CD14-positive monocyte (primary cell): Measurements from ENCODE around the gene UST. TPM values are rescaled to one million over a fixed set of nuclear protein-coding genes. Genes with fewer than 3 reads are reported as not detected.

ENCODE experiments used
- DNase-seq, 3 donors: peaks; one replicate each; pipeline ENCODE4 v3.0.0-alpha.2; 2011 to 2022
- H2AFZ ChIP-seq: 2 replicates; pipeline ENCODE4 v1.6.0; 2012; ENCODE audit warnings: mild to moderate bottlenecking, low read depth, low read length, inconsistent platforms; ENCODE audit not compliant: insufficient read depth, poor library complexity, severe bottlenecking
- H3K27ac ChIP-seq, 2 donors: 1 replicate in 1 of 2; 2 replicates in 1 of 2; pipeline ENCODE4 v1.5.1; 2012 to 2013; ENCODE audit warnings: low read length in 2 of 2, control low read depth in 1 of 2, inconsistent platforms in 1 of 2, low read depth in 1 of 2, mild to moderate bottlenecking in 1 of 2
- H3K27me3 ChIP-seq, 2 donors: one replicate each; pipeline versions ENCODE4 v1.6.0 to v1.6.1; 2011 to 2013; ENCODE audit warnings: low read length in 2 of 2; ENCODE audit not compliant: control insufficient read depth in 2 of 2, insufficient read depth in 2 of 2
- H3K36me3 ChIP-seq, 2 donors: replicated peaks in 1 of 2; 1 replicate in 1 of 2; 2 replicates in 1 of 2; pipeline versions ENCODE4 v1.5.1 to v1.6.1; 2012 to 2013; ENCODE audit warnings: low read length in 2 of 2, control low read depth in 1 of 2, inconsistent platforms in 1 of 2, mild to moderate bottlenecking in 1 of 2; ENCODE audit not compliant: insufficient read depth in 2 of 2, control insufficient read depth in 1 of 2
- H3K4me1 ChIP-seq, 2 donors: 1 replicate in 1 of 2; 2 replicates in 1 of 2; pipeline versions ENCODE4 v1.5.1 to v1.6.1; 2012 to 2013; ENCODE audit warnings: low read length in 2 of 2, control low read depth in 1 of 2, inconsistent platforms in 1 of 2, mild to moderate bottlenecking in 1 of 2, moderate library complexity in 1 of 2; ENCODE audit not compliant: insufficient read depth in 2 of 2, control insufficient read depth in 1 of 2
- H3K4me2 ChIP-seq: replicated peaks from 2 replicates; pipeline ENCODE3; 2012; ENCODE audit warnings: low read length, moderate library complexity, mild to moderate bottlenecking; ENCODE audit not compliant: poor library complexity, severe bottlenecking; ENCODE audit errors: extremely low read depth
- H3K4me3 ChIP-seq, 3 experiments: fragments of 200-600 bp in 1 of 3; sonication (generic) in 1 of 3; replicated peaks in 1 of 3; 1 replicate in 2 of 3; 2 replicates in 1 of 3; pipeline ENCODE4 v1.5.1; 2011 to 2013; ENCODE audit warnings: low read length in 3 of 3, mild to moderate bottlenecking in 3 of 3, control low read depth in 2 of 3, low read depth in 2 of 3, inconsistent platforms in 1 of 3, moderate library complexity in 1 of 3
- H3K79me2 ChIP-seq: 2 replicates; pipeline ENCODE4 v1.6.0; 2012; ENCODE audit warnings: mild to moderate bottlenecking, control low read depth, inconsistent platforms, low read length, moderate library complexity; ENCODE audit not compliant: insufficient read depth
- H3K9ac ChIP-seq: 2 replicates; pipeline ENCODE4 v1.6.0; 2017; ENCODE audit warnings: low read length, mild to moderate bottlenecking; ENCODE audit not compliant: insufficient read depth, poor library complexity, severe bottlenecking
- H3K9me3 ChIP-seq, 2 donors: replicated peaks in 1 of 2; 1 replicate in 1 of 2; 2 replicates in 1 of 2; pipeline versions ENCODE4 v1.5.1 to v1.6.1; 2012 to 2013; ENCODE audit warnings: low read length in 2 of 2, control low read depth in 1 of 2; ENCODE audit not compliant: control insufficient read depth in 1 of 2, insufficient read depth in 1 of 2
- H4K20me1 ChIP-seq: 2 replicates; pipeline ENCODE4 v1.6.0; 2012; ENCODE audit warnings: mild to moderate bottlenecking, low read length, control low read depth, moderate library complexity; ENCODE audit not compliant: insufficient read depth
- H3K27ac Mint-ChIP-seq, 7 donors: one replicate each; pipeline ENCODE4 v1.8.0; 2020; ENCODE audit warnings: mild to moderate bottlenecking in 7 of 7, mixed read lengths in 7 of 7, moderate library complexity in 6 of 7, inconsistent platforms in 2 of 7
- H3K27me3 Mint-ChIP-seq, 3 donors: one replicate each; pipeline ENCODE4 v1.8.0; 2021 to 2022; ENCODE audit warnings: low read depth in 3 of 3, mild to moderate bottlenecking in 3 of 3, mixed read lengths in 3 of 3, moderate library complexity in 3 of 3, inconsistent platforms in 1 of 3
- H3K36me3 Mint-ChIP-seq, 2 donors: one replicate each; pipeline ENCODE4 v1.8.0; 2020; ENCODE audit warnings: mixed read lengths in 2 of 2, inconsistent platforms in 1 of 2, mild to moderate bottlenecking in 1 of 2
- H3K4me1 Mint-ChIP-seq: one replicate; pipeline ENCODE4 v1.8.0; 2020; ENCODE audit warnings: mild to moderate bottlenecking, mixed read lengths
- H3K4me3 Mint-ChIP-seq, 2 donors: one replicate each; pipeline ENCODE4 v1.8.0; 2020; ENCODE audit warnings: mild to moderate bottlenecking in 2 of 2, mixed read lengths in 2 of 2, moderate library complexity in 1 of 2
- H3K9me3 Mint-ChIP-seq, 7 donors: one replicate each; pipeline ENCODE4 v1.8.0; 2020 to 2022; ENCODE audit warnings: mixed read lengths in 7 of 7, mild to moderate bottlenecking in 6 of 7, moderate library complexity in 6 of 7, inconsistent platforms in 2 of 7
- WGBS: methylation state at CpG from one replicate; pipeline ENCODE4 v1.1.5; 2013; ENCODE audit warnings: missing lambda C conversion rate; ENCODE audit not compliant: insufficient coverage; 5-methylcytosine and 5-hydroxymethylcytosine counted together
- intact Hi-C, 2 donors: fragments of 100-400 bp; cut with micrococcal nuclease; formaldehyde crosslinking; loops; one replicate each; pipeline versions ENCODE4 v1.15.0 to v1.15.1; 2023
- polyA plus RNA-seq, 3 donors: library from polyadenylated mRNA; depleted of rRNA in 1 of 3; unstranded in 2 of 3; stranded (reverse) in 1 of 3; fragments of 300-500 nt in 2 of 3; fragments of >200 nt in 1 of 3; fragmentation: Illumina TruSeq in 2 of 3; gene quantifications; 1 replicate in 2 of 3; 2 replicates in 1 of 3; pipeline ENCODE4 v1.2.3, GENCODE V29; 2012 to 2021
- TF ChIP-seq, protein P1 (sequence below): fragments of 200-600 bp; IDR thresholded peaks from one replicate; pipeline ENCODE4 v1.8.0; 2022; ENCODE audit warnings: antibody characterized with exemption, mild to moderate bottlenecking

UST gene
- polyA plus RNA-seq, 3 donors, result 0.33 to 0.53 (median 0.48) TPM

DNA sequence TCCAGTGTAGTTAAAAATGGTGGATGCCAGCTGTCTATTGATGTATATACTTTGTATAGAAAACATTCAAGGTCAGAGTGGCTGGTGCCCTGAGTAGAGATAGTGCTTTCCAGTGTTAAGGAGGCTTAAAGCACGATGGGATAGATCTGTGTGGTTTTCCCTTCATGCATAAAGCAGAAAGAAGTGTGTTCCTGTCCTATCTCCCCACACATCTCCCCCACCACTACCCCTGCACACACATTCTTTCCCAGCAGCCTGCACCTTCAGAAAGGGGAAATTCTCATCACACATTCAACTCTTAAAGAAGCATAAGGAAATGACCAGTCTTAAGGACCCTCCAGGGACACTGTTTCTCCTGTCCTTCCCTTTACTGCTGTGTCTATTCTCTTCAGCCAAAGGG, 349.0 kb downstream of the UST start:
- H3K9ac ChIP-seq, result no peak overlapping the region
- H4K20me1 ChIP-seq, result no peaks in the 10 kb centered on the region
- peaks cover 12% of the 10 kb centered on the region for H3K4me1 Mint-ChIP-seq
- H3K36me3 ChIP-seq, result no peaks in the 10 kb centered on the region
- no peak overlapping the region for H3K27ac Mint-ChIP-seq
- no peak overlapping the region for H3K4me3 Mint-ChIP-seq
- H3K36me3 Mint-ChIP-seq, result peaks cover 0 to 3% of the 10 kb centered on the region in 2 donors
- intact Hi-C loops, result no loop called here
- no peak overlapping the region for H3K27ac ChIP-seq
- H3K9me3 ChIP-seq, result peaks cover 5 to 13% of the 10 kb centered on the region in 2 donors
- peaks cover 13 to 23% (median 21%) of the 10 kb centered on the region in 7 donors for H3K9me3 Mint-ChIP-seq
- no peaks in the 10 kb centered on the region for H3K79me2 ChIP-seq
- no CpG with 5 or more reads among the region's 1 CpG for WGBS
- H2AFZ ChIP-seq, result no peak overlapping the region
- no peak overlapping the region for H3K4me3 ChIP-seq
- no peaks in the 10 kb centered on the region for H3K27me3 Mint-ChIP-seq
- H3K4me2 ChIP-seq, result no peak overlapping the region
- no peaks in the 10 kb centered on the region for H3K27me3 ChIP-seq
- H3K4me1 ChIP-seq, result peaks cover 3 to 4% of the 10 kb centered on the region in 2 donors
- TF ChIP-seq, protein P1, sequence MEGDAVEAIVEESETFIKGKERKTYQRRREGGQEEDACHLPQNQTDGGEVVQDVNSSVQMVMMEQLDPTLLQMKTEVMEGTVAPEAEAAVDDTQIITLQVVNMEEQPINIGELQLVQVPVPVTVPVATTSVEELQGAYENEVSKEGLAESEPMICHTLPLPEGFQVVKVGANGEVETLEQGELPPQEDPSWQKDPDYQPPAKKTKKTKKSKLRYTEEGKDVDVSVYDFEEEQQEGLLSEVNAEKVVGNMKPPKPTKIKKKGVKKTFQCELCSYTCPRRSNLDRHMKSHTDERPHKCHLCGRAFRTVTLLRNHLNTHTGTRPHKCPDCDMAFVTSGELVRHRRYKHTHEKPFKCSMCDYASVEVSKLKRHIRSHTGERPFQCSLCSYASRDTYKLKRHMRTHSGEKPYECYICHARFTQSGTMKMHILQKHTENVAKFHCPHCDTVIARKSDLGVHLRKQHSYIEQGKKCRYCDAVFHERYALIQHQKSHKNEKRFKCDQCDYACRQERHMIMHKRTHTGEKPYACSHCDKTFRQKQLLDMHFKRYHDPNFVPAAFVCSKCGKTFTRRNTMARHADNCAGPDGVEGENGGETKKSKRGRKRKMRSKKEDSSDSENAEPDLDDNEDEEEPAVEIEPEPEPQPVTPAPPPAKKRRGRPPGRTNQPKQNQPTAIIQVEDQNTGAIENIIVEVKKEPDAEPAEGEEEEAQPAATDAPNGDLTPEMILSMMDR, result no peak
- no peak for DNase-seq

DNA sequence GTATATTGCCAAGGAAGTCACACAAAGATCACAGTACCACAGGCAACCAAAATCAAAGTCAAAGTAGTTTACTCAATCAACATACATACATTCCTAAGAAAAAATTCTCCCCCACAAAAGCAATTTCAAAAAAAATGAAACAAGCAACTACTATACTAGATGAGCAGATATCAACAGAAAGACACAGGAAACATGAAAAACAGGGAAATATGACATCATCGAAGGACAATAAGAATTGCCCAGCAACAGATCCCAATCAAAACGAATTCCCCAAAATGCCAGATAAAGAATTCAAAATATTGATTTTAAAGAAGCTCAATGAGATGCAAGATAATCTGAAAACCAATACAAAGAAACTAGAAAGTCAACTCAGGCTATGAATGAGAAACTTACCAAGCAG, 351.0 kb downstream of the UST start:
- H3K27me3 Mint-ChIP-seq, result no peaks in the 10 kb centered on the region
- intact Hi-C loops, result no loop called here
- Histone ChIP-seq H4K20me1 (no peaks in the 10 kb centered on the region), H3K9ac (no peak overlapping the region), H3K36me3 (no peaks in the 10 kb centered on the region), H3K9me3 (peaks cover 5 to 13% of the 10 kb centered on the region in 2 donors), H3K4me1 (peaks cover 3 to 4% of the 10 kb centered on the region in 2 donors), H3K27ac (no peak overlapping the region), H3K27me3 (no peaks in the 10 kb centered on the region), H3K4me3 (no peak overlapping the region), H2AFZ (no peak overlapping the region), H3K79me2 (no peaks in the 10 kb centered on the region), H3K4me2 (no peak overlapping the region)
- DNase-seq, result no peak
- no peak overlapping the region for H3K4me3 Mint-ChIP-seq
- no CpG with 5 or more reads among the region's 2 CpGs for WGBS
- H3K4me1 Mint-ChIP-seq, result peaks cover 12% of the 10 kb centered on the region
- no peak overlapping the region for H3K27ac Mint-ChIP-seq
- peaks cover 13 to 26% (median 21%) of the 10 kb centered on the region in 7 donors for H3K9me3 Mint-ChIP-seq
- TF ChIP-seq, protein P1, result no peak
- peaks cover 0 to 3% of the 10 kb centered on the region in 2 donors for H3K36me3 Mint-ChIP-seq
